Measurements from ENCODE around the gene TMEM221. TPM values are rescaled to one million over a fixed set of nuclear protein-coding genes. Genes with fewer than 3 reads are reported as not detected.

Gene TMEM221
- polyA plus RNA-seq, 1 donor from 2014 or later = not detected

GRCh38 chr19:17436874-17437267, 11.6 kb downstream of the TMEM221 start:
- Histone ChIP-seq H3K27ac (ENCODE audit: low read length) (no peak overlapping the region), H3K9me2 (ENCODE audit: insufficient read depth, low read length) (no peaks in the 10 kb centered on the region), H3K4me3 (ENCODE audit: low read length) (no peak overlapping the region), H3F3A (ENCODE audit: insufficient read depth, low read length, poor library complexity, severe bottlenecking) (no peaks in the 10 kb centered on the region), H3K4me2 (ENCODE audit: low read length) (no peak overlapping the region), H3K27me3 (ENCODE audit: insufficient read depth, low read depth, low read length) (no peaks in the 10 kb centered on the region), H3K79me2 (replicated peaks; ENCODE audit: insufficient read depth, low read length) (no peaks in the 10 kb centered on the region), H3K36me3 (ENCODE audit: insufficient read depth, low read length) (no peaks in the 10 kb centered on the region), H3K9ac (ENCODE audit: low read length) (no peak overlapping the region), H4K20me1 (ENCODE audit: insufficient read depth) (no peaks in the 10 kb centered on the region), H2AFZ (ENCODE audit: low read depth, low read length) (no peak overlapping the region), H3K9me3 (ENCODE audit: low read length) (no peaks in the 10 kb centered on the region)
- TF ChIP-seq SMC3 (conservative IDR thresholded peaks at IDR 0.05; ENCODE audit: poor library complexity) (no peak), EP300 (conservative IDR thresholded peaks at IDR 0.05; ENCODE audit: poor library complexity, severe bottlenecking) (no peak), MXI1 (conservative IDR thresholded peaks at IDR 0.05; ENCODE audit: poor library complexity, severe bottlenecking) (no peak), RAD21 (conservative IDR thresholded peaks at IDR 0.05) (no peak), TAF1 (IDR thresholded peaks at IDR 0.05; ENCODE audit: low read depth) (no peak), EZH2 (IDR thresholded peaks at IDR 0.05; ENCODE audit: borderline replicate concordance, insufficient read depth, low read length, poor library complexity, severe bottlenecking) (no peak), POLR2AphosphoS5 (IDR thresholded peaks at IDR 0.05) (no peak)
- TF ChIP-seq, protein P1, sequence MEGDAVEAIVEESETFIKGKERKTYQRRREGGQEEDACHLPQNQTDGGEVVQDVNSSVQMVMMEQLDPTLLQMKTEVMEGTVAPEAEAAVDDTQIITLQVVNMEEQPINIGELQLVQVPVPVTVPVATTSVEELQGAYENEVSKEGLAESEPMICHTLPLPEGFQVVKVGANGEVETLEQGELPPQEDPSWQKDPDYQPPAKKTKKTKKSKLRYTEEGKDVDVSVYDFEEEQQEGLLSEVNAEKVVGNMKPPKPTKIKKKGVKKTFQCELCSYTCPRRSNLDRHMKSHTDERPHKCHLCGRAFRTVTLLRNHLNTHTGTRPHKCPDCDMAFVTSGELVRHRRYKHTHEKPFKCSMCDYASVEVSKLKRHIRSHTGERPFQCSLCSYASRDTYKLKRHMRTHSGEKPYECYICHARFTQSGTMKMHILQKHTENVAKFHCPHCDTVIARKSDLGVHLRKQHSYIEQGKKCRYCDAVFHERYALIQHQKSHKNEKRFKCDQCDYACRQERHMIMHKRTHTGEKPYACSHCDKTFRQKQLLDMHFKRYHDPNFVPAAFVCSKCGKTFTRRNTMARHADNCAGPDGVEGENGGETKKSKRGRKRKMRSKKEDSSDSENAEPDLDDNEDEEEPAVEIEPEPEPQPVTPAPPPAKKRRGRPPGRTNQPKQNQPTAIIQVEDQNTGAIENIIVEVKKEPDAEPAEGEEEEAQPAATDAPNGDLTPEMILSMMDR (IDR thresholded peaks at IDR 0.05; ENCODE audit: poor library complexity, severe bottlenecking) = no peak
- TF ChIP-seq, protein P2, sequence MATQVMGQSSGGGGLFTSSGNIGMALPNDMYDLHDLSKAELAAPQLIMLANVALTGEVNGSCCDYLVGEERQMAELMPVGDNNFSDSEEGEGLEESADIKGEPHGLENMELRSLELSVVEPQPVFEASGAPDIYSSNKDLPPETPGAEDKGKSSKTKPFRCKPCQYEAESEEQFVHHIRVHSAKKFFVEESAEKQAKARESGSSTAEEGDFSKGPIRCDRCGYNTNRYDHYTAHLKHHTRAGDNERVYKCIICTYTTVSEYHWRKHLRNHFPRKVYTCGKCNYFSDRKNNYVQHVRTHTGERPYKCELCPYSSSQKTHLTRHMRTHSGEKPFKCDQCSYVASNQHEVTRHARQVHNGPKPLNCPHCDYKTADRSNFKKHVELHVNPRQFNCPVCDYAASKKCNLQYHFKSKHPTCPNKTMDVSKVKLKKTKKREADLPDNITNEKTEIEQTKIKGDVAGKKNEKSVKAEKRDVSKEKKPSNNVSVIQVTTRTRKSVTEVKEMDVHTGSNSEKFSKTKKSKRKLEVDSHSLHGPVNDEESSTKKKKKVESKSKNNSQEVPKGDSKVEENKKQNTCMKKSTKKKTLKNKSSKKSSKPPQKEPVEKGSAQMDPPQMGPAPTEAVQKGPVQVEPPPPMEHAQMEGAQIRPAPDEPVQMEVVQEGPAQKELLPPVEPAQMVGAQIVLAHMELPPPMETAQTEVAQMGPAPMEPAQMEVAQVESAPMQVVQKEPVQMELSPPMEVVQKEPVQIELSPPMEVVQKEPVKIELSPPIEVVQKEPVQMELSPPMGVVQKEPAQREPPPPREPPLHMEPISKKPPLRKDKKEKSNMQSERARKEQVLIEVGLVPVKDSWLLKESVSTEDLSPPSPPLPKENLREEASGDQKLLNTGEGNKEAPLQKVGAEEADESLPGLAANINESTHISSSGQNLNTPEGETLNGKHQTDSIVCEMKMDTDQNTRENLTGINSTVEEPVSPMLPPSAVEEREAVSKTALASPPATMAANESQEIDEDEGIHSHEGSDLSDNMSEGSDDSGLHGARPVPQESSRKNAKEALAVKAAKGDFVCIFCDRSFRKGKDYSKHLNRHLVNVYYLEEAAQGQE (IDR thresholded peaks at IDR 0.05; ENCODE audit: borderline replicate concordance) = no peak

GRCh38 chr19:17436094-17436873, 12.2 kb downstream of the TMEM221 start:
- TF ChIP-seq EZH2 (IDR thresholded peaks at IDR 0.05; ENCODE audit: borderline replicate concordance, insufficient read depth, low read length, poor library complexity, severe bottlenecking) (no peak), RAD21 (conservative IDR thresholded peaks at IDR 0.05) (no peak), SMC3 (conservative IDR thresholded peaks at IDR 0.05; ENCODE audit: poor library complexity) (no peak)
- TF ChIP-seq, protein P2 (IDR thresholded peaks at IDR 0.05; ENCODE audit: borderline replicate concordance) = no peak

More at GRCh38 chr19:17436094-17436873, 12.2 kb downstream of the TMEM221 start:
- Histone ChIP-seq H3F3A (ENCODE audit: insufficient read depth, low read length, poor library complexity, severe bottlenecking) (no peaks in the 10 kb centered on the region), H3K27me3 (ENCODE audit: insufficient read depth, low read depth, low read length) (no peaks in the 10 kb centered on the region), H3K79me2 (replicated peaks; ENCODE audit: insufficient read depth, low read length) (no peaks in the 10 kb centered on the region), H3K27ac (ENCODE audit: low read length) (no peak overlapping the region), H4K20me1 (ENCODE audit: insufficient read depth) (no peaks in the 10 kb centered on the region), H3K36me3 (ENCODE audit: insufficient read depth, low read length) (no peaks in the 10 kb centered on the region), H2AFZ (ENCODE audit: low read depth, low read length) (no peak overlapping the region), H3K4me3 (ENCODE audit: low read length) (no peak overlapping the region), H3K4me2 (ENCODE audit: low read length) (no peak overlapping the region), H3K9me3 (ENCODE audit: low read length) (no peaks in the 10 kb centered on the region), H3K9ac (ENCODE audit: low read length) (no peak overlapping the region), H3K9me2 (ENCODE audit: insufficient read depth, low read length) (no peaks in the 10 kb centered on the region)
